NT2/D1 (cell line): Measurements from ENCODE around the gene TKTL1.
"Not testable (repeated sequence)": the region's sequence is repeated elsewhere in the genome, so short reads cannot be mapped to it uniquely, and the experiment has no call there.

Experiments
- DNase-seq: peaks from one replicate; pipeline ENCODE4 v3.0.0-alpha.2; 2011; ENCODE audit warnings: low read depth, low spot score
- H3K27me3 ChIP-seq: 2 replicates; pipeline ENCODE4 v1.6.0; 2011; ENCODE audit warnings: mild to moderate bottlenecking; ENCODE audit not compliant: insufficient read length, insufficient read depth
- H3K36me3 ChIP-seq: 2 replicates; pipeline ENCODE4 v1.6.1; 2011; ENCODE audit warnings: mild to moderate bottlenecking, low read length, mixed read lengths; ENCODE audit not compliant: insufficient read depth, insufficient read length
- H3K4me1 ChIP-seq: 2 replicates; pipeline ENCODE4 v1.5.1; 2011; ENCODE audit not compliant: insufficient read depth, insufficient read length
- H3K4me3 ChIP-seq: 2 replicates; pipeline ENCODE4 v1.5.1; 2011; ENCODE audit warnings: low read depth; ENCODE audit not compliant: insufficient read length
- H3K9ac ChIP-seq: 2 replicates; pipeline ENCODE4 v1.6.0; 2011; ENCODE audit warnings: low read depth; ENCODE audit not compliant: insufficient read length
- H3K9me3 ChIP-seq: 2 replicates; pipeline ENCODE4 v1.5.1; 2011; ENCODE audit warnings: mild to moderate bottlenecking, low read length; ENCODE audit not compliant: insufficient read depth
- SUZ12 ChIP-seq: IDR thresholded peaks from 2 replicates; pipeline ENCODE4 v1.6.1; 2011; ENCODE audit not compliant: insufficient read length, insufficient read depth; ENCODE audit errors: extremely low read depth
- YY1 ChIP-seq: IDR thresholded peaks from 2 replicates; pipeline ENCODE4 v1.6.1; 2011; ENCODE audit not compliant: insufficient read length, insufficient read depth
- ZNF274 ChIP-seq: IDR thresholded peaks from 2 replicates; pipeline ENCODE4 v1.6.1; 2011; ENCODE audit warnings: mild to moderate bottlenecking, low read depth, low read length

The TKTL1 gene, protein sequence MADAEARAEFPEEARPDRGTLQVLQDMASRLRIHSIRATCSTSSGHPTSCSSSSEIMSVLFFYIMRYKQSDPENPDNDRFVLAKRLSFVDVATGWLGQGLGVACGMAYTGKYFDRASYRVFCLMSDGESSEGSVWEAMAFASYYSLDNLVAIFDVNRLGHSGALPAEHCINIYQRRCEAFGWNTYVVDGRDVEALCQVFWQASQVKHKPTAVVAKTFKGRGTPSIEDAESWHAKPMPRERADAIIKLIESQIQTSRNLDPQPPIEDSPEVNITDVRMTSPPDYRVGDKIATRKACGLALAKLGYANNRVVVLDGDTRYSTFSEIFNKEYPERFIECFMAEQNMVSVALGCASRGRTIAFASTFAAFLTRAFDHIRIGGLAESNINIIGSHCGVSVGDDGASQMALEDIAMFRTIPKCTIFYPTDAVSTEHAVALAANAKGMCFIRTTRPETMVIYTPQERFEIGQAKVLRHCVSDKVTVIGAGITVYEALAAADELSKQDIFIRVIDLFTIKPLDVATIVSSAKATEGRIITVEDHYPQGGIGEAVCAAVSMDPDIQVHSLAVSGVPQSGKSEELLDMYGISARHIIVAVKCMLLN

DNA sequence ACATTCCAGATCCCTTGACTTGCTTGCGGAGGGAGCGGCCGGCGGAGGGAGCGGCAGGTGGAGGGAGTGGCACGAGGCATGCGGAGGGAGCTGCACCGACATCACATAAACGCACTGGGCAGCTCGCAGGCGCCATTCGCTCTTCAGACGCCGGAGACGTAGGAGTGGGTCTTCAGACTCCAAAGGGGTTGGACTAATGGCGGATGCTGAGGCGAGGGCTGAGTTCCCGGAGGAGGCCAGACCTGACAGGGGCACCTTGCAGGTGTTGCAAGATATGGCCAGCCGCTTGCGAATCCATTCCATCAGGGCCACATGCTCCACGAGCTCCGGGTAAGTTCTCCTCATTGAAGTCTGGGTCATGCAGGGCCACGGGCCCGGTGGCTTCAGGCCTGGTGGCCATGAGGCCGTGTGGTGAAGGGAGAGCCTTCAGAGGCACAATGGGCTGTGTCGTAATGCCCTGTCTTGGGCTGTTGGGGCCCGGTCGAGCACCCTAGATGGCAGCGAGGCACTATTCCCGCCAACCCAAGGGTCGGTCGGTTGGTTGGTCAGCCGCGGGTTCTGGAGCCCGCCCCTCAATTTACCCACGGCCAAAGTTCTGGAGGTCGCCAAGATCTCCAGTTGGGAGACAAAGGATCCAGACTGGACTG, at the start of gene TKTL1:
TSS of gene TKTL1 (plus strand) at position 132 of the 647 bp plus-strand sequence. CDS start at position 197, 65 bp downstream.
- DNase-seq = no peak
- no peaks in the 10 kb centered on the region for H3K4me1 ChIP-seq
- H3K27me3 ChIP-seq = no peaks in the 10 kb centered on the region
- H3K9ac ChIP-seq = no peak within 1 kb of the TSS
- no peaks in the 10 kb centered on the region for H3K36me3 ChIP-seq
- no peak for TF ChIP-seq YY1
- TF ChIP-seq SUZ12 = no peak
- TF ChIP-seq ZNF274 = no peak
- peaks cover 9% of the 10 kb centered on the region; the same call in 1 of the 2 replicates for H3K9me3 ChIP-seq
- no peak within 1 kb of the TSS for H3K4me3 ChIP-seq

DNA sequence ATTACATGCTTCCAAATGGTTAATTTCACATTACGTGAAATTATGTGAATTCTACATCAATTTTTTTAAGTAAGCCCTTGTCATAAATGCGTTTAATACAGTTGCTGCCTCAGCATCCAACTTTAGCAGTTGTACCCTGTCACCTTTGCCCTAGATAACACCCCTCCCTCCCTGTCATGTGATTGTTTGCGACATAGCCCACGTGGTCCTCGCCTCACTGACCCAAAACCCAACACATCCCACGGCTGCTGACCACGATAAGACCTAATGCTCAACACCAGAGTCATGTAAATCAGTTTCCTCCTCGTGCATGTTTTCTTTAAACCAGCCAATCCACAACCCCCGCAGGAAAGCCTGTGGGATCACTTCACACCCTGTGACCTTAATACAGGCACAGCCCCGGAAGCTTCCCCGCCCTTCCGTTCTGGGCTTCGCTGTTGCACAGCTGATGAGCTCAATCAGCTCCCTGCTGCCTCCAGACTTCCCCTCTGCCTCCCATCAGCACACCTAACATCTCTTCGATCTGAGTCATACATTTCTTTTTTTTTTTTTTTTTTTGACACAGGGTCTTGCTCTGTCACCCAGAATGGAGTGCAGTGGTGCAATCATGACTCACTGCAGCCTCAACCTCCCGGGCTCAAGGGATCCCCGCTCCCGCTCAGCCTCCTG, 48.1 kb upstream of the TKTL1 start:
- H3K27me3 ChIP-seq, H3K36me3 ChIP-seq: not testable (repeated sequence)

DNA sequence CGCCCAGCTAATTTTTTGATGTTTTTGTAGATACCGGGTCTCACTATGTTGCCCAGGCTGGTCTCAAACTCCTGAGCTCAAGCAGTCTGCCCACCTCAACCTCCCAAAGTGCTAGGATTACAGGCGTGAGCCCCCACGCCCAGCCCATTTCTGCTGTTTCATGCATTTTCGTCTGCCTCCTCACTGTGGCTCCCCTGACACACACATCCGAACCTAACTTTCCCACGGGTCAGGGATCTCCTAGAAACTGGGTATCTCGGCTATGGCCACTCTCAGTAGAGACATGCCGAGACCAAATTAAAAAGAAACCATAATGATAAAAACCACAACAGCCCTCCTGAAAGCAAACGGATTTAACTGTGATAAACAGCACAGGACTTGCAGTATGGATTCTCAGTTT, 47.5 kb upstream of the TKTL1 start:
- H3K9ac ChIP-seq, H3K27me3 ChIP-seq, DNase-seq, H3K36me3 ChIP-seq, H3K4me1 ChIP-seq, H3K9me3 ChIP-seq, H3K4me3 ChIP-seq: not testable (repeated sequence)

More for the DNA sequence above, 48.1 kb upstream of the TKTL1 start:
- not testable (repeated sequence) for H3K4me1 ChIP-seq, H3K9ac ChIP-seq, H3K9me3 ChIP-seq, DNase-seq, H3K4me3 ChIP-seq

DNA sequence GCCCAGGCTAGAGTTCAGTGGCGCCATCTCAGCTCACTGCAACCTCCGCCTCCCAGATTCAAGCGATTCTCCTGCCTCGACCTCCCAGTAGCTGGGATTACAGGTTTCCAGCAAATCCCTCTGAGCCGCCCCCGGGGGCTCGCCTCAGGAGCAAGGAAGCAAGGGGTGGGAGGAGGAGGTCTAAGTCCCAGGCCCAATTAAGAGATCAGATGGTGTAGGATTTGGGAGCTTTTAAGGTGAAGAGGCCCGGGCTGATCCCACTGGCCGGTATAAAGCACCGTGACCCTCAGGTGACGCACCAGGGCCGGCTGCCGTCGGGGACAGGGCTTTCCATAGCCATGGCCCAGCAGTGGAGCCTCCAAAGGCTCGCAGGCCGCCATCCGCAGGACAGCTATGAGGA, 38.3 kb upstream of the TKTL1 start, which contains the start of gene OPN1MW3:
TSS of gene OPN1MW3 (plus strand) at position 301 of the 400 bp plus-strand sequence. CDS start at position 339, 38 bp downstream.
- not testable (repeated sequence) for H3K9ac ChIP-seq, DNase-seq, H3K4me3 ChIP-seq, H3K4me1 ChIP-seq, H3K36me3 ChIP-seq, H3K9me3 ChIP-seq, H3K27me3 ChIP-seq

DNA sequence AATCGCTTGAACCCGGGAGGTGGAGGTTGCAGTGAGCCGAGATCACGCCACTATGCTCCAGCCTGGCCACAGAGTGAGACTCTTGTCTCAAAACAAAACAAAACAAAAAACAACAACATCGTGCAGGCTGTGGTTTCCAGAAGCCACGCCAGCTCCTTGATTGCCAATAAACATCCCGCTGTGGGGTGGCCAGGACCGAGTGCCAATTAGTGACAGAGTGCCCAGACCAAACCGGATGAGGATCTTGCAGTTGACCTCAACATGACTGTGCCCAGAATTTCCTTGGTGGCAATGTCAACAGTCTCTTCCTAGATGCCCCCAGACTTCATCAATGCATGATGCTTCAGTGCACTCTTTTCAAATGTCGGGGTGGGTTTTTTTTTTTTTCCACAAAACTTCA, 36.9 kb upstream of the TKTL1 start:
- H3K9ac ChIP-seq, H3K27me3 ChIP-seq, H3K36me3 ChIP-seq, H3K9me3 ChIP-seq, H3K4me1 ChIP-seq, DNase-seq, H3K4me3 ChIP-seq: not testable (repeated sequence)

DNA sequence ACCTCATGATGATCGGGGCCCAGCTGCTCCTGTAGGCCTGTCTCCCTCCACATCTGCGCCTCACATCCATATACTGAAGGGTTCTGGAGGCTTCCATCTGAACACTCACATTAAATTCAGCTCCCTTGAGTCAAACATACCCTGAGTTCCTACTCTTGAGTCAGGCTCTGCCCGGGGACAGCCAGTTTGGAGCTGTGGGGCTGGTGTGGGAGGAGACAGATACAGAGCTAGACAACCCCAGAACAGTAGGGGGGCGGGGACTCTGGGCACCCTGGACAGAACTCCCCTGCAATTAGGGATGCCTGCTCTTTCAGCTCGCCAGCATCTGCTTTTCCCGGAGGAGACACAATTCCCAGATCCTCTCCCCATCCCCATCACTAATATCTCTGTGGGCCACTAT, 32.5 kb upstream of the TKTL1 start:
- H3K36me3 ChIP-seq, DNase-seq, H3K9me3 ChIP-seq, H3K4me3 ChIP-seq, H3K4me1 ChIP-seq, H3K9ac ChIP-seq, H3K27me3 ChIP-seq: not testable (repeated sequence)

DNA sequence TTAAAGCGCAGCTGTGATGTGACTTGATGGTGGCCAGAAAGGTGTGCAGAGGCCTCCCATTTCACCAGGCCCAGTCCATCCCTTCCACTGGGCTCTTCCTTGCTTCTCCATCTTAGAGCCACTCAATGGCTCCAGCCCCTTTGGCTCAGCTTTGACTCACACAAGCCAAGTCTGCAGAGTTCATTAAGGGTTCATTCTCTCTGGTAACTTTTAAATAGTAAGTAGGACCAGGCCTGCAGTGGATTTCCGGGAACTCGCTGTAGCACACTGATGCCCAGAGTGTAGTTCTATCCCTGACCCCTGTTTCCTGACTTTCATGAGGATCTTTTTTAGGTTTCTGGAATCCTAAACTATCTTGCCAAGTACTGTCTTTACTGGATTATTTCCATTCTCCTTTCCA, 26.4 kb upstream of the TKTL1 start:
- not testable (repeated sequence) for H3K4me1 ChIP-seq, DNase-seq, H3K4me3 ChIP-seq, H3K27me3 ChIP-seq, H3K9ac ChIP-seq, H3K9me3 ChIP-seq, H3K36me3 ChIP-seq

DNA sequence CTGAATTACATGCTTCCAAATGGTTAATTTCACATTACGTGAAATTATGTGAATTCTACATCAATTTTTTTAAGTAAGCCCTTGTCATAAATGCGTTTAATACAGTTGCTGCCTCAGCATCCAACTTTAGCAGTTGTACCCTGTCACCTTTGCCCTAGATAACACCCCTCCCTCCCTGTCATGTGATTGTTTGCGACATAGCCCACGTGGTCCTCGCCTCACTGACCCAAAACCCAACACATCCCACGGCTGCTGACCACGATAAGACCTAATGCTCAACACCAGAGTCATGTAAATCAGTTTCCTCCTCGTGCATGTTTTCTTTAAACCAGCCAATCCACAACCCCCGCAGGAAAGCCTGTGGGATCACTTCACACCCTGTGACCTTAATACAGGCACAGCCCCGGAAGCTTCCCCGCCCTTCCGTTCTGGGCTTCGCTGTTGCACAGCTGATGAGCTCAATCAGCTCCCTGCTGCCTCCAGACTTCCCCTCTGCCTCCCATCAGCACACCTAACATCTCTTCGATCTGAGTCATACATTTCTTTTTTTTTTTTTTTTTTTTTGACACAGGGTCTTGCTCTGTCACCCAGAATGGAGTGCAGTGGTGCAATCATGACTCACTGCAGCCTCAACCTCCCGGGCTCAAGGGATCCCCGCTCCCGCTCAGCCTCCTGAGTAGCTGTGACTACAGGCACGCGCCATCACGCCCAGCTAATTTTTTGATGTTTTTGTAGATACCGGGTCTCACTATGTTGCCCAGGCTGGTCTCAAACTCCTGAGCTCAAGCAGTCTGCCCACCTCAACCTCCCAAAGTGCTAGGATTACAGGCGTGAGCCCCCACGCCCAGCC, 10.9 kb upstream of the TKTL1 start:
- H3K4me3 ChIP-seq, H3K9me3 ChIP-seq, H3K36me3 ChIP-seq, H3K4me1 ChIP-seq, DNase-seq, H3K27me3 ChIP-seq, H3K9ac ChIP-seq: not testable (repeated sequence)

DNA sequence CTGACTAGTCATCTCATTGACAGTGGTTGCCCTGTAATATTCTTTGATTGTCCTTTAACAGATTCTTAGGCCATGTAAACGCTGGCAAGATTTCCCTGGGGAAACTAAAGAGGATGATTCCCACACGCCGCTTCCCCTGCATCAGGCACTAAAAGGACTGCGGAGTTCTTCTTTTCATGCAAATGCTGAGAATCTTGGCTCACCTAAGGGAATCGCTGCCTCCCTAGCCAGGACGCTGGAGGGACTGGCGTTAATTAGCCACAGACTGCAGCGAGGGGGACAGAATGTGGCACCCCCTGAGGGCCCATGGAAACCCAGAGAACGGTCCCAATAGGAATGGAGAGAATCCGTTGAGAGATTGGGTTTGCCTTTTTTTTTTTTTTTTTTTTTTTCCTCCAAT, 9.2 kb upstream of the TKTL1 start:
- not testable (repeated sequence) for H3K4me1 ChIP-seq, H3K4me3 ChIP-seq, H3K27me3 ChIP-seq, H3K9me3 ChIP-seq, DNase-seq, H3K36me3 ChIP-seq, H3K9ac ChIP-seq
